ENCODE results near the gene ANKFN1.

Gene ANKFN1

GRCh38 chr17:56482229-56482628 lies 329.0 kb downstream of the ANKFN1 start:
- H3K9me3 Mint-ChIP-seq: no peaks in the 10 kb centered on the region
- H3K4me1 Mint-ChIP-seq: no peaks in the 10 kb centered on the region
- H3K4me3 Mint-ChIP-seq: no peak overlapping the region
- H3K36me3 Mint-ChIP-seq: no peaks in the 10 kb centered on the region
- no peak overlapping the region for H3K27ac Mint-ChIP-seq
- peaks cover 4% of the 10 kb centered on the region for H3K27me3 Mint-ChIP-seq

DNA sequence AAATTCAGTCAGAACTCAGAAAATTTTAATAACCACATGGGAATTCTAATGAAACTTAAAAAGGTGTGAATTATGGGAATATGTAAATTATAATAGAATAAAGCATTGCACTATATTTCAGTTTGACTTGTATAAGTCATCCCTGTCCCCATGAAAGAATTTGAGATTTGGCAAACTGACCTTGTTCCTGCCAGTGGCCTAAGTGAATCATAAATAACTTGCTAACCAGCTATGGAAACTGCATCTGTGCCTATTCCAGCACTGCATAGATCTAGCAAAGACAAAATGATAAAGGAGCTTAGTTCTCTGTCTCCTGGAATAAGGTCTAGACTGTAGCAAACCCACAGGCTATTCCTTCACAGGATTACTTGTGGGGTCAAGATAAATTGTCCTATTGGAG lies 333.5 kb downstream of the ANKFN1 start:
- Mint-ChIP-seq H3K36me3 (no peaks in the 10 kb centered on the region), H3K4me1 (no peaks in the 10 kb centered on the region), H3K9me3 (no peaks in the 10 kb centered on the region), H3K27me3 (peaks cover 1% of the 10 kb centered on the region), H3K4me3 (no peak overlapping the region), H3K27ac (no peak overlapping the region)

- Mint-ChIP-seq H3K4me1 (no peaks in the 10 kb centered on the region), H3K9me3 (no peaks in the 10 kb centered on the region), H3K36me3 (no peaks in the 10 kb centered on the region), H3K4me3 (no peak overlapping the region), H3K27me3 (no peaks in the 10 kb centered on the region), H3K27ac (no peak overlapping the region)
Observed at GRCh38 chr17:56488800-56489199, 335.5 kb downstream of the ANKFN1 start.

- no peak overlapping the region for H3K27ac Mint-ChIP-seq
- no peaks in the 10 kb centered on the region for H3K27me3 Mint-ChIP-seq
- no peaks in the 10 kb centered on the region for H3K4me1 Mint-ChIP-seq
- no peak overlapping the region for H3K4me3 Mint-ChIP-seq
- H3K36me3 Mint-ChIP-seq: no peaks in the 10 kb centered on the region
- no peaks in the 10 kb centered on the region for H3K9me3 Mint-ChIP-seq
Observed at GRCh38 chr17:56489980-56490379, 336.7 kb downstream of the ANKFN1 start.

DNA sequence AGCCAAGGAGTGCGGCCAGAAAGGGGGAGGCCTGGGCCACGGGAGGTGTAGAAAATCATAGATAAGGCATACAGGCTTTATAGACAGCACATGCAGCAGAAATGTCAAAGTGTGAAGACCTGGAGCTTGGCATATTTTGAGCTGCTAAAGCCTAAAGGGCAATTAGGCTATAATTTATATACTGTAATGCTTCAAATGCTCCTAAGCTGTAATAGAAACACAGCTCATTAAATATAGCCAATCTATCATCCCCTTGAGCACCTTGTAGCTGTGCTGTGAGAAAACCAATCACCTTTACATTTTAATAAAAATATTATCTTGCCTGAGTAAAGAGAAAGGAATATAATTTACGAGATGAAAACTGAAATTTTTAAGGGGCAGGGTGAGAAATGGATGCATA lies 342.3 kb downstream of the ANKFN1 start:
- Mint-ChIP-seq H3K36me3 (no peaks in the 10 kb centered on the region), H3K4me1 (no peaks in the 10 kb centered on the region), H3K27me3 (no peaks in the 10 kb centered on the region), H3K4me3 (no peak overlapping the region), H3K9me3 (no peaks in the 10 kb centered on the region), H3K27ac (no peak overlapping the region)

- H3K36me3 Mint-ChIP-seq: no peaks in the 10 kb centered on the region
- H3K4me1 Mint-ChIP-seq: no peaks in the 10 kb centered on the region
- H3K4me3 Mint-ChIP-seq: no peak overlapping the region
- H3K27ac Mint-ChIP-seq: no peak overlapping the region
- no peaks in the 10 kb centered on the region for H3K9me3 Mint-ChIP-seq
- H3K27me3 Mint-ChIP-seq: no peaks in the 10 kb centered on the region
Observed at GRCh38 chr17:56497132-56497531, 343.9 kb downstream of the ANKFN1 start.

- no peaks in the 10 kb centered on the region for H3K4me1 Mint-ChIP-seq
- no peaks in the 10 kb centered on the region for H3K27me3 Mint-ChIP-seq
- no peaks in the 10 kb centered on the region for H3K36me3 Mint-ChIP-seq
- no peak overlapping the region for H3K27ac Mint-ChIP-seq
- H3K4me3 Mint-ChIP-seq: no peak overlapping the region
- H3K9me3 Mint-ChIP-seq: no peaks in the 10 kb centered on the region
Observed at GRCh38 chr17:56499799-56500388, 346.6 kb downstream of the ANKFN1 start.

DNA sequence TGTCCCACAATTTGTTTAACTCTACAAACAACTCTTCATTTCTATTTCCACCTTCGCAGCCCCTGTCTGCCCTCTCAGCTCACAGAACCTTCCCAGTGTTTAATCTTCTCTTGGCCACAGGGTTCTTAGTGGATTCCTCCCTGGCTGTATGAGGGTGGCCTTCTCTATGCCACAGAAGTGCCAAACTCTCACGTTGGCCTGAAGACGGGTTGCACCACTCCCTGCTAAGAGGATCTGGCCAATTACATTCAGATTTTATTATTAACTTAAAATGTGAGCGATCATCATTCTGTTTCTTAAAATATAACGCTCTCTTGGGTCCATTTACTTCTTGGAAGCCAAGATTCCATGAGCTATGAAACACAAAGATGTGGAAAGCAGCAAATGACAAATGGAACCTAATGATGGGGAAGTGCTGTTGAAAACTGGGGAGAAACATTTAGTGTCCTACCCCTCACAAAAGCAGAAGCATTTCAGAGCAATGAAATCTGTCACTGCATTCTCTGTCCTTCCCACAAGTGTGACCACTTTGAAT lies 348.9 kb downstream of the ANKFN1 start:
- Mint-ChIP-seq H3K36me3 (no peaks in the 10 kb centered on the region), H3K27ac (no peak overlapping the region), H3K4me3 (no peak overlapping the region), H3K9me3 (no peaks in the 10 kb centered on the region), H3K27me3 (no peaks in the 10 kb centered on the region), H3K4me1 (no peaks in the 10 kb centered on the region)

- no peak overlapping the region for H3K4me3 Mint-ChIP-seq
- no peak overlapping the region for H3K27ac Mint-ChIP-seq
- H3K27me3 Mint-ChIP-seq: no peaks in the 10 kb centered on the region
- H3K4me1 Mint-ChIP-seq: no peaks in the 10 kb centered on the region
- H3K9me3 Mint-ChIP-seq: no peaks in the 10 kb centered on the region
- no peaks in the 10 kb centered on the region for H3K36me3 Mint-ChIP-seq
Observed at GRCh38 chr17:56505154-56505756, 352.0 kb downstream of the ANKFN1 start.

- Mint-ChIP-seq H3K4me3 (no peak overlapping the region), H3K9me3 (no peaks in the 10 kb centered on the region), H3K27ac (no peak overlapping the region), H3K36me3 (no peaks in the 10 kb centered on the region), H3K4me1 (no peaks in the 10 kb centered on the region), H3K27me3 (no peaks in the 10 kb centered on the region)
Observed at GRCh38 chr17:56506349-56506748, 353.1 kb downstream of the ANKFN1 start.

DNA sequence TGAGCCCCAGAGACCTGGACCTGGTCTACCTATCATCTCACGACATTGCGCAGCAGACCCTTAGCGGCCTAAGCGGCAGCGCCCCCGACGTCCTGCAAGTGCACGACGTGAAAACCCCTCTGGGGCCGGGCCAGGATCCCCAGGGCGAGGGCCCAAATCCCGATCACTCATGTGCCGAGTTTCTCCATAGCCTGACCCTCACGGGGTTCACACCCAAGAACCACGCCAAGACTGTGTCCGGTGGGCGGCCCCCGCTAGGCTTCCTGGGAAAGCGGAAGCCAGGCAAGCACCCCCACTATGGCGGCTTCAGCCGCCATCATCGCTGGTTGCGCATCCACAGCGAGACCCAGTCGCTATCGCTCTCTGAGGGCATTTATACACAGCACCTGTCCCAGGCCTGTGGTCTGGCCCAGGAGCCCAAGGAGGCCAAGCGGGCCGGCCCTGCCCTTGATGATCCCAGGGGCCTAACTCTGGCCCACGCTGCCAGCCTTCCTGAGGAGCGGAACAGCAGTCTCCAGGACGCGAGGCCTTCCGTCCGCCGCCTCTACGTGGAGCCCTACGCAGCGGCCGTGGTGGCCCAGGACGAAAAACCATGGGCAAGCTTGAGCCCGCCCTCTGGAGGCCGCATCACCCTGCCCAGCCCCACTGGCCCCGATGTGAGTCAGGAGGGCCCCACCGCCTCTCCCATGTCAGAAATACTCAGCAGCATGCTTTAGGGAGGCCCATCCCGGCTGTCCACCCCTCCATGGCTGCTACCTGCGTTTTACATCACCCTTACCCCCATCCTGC lies 357.5 kb downstream of the ANKFN1 start:
- Mint-ChIP-seq H3K4me1 (no peaks in the 10 kb centered on the region), H3K36me3 (no peaks in the 10 kb centered on the region), H3K27me3 (no peaks in the 10 kb centered on the region), H3K27ac (no peak overlapping the region), H3K9me3 (no peaks in the 10 kb centered on the region), H3K4me3 (no peak overlapping the region)

DNA sequence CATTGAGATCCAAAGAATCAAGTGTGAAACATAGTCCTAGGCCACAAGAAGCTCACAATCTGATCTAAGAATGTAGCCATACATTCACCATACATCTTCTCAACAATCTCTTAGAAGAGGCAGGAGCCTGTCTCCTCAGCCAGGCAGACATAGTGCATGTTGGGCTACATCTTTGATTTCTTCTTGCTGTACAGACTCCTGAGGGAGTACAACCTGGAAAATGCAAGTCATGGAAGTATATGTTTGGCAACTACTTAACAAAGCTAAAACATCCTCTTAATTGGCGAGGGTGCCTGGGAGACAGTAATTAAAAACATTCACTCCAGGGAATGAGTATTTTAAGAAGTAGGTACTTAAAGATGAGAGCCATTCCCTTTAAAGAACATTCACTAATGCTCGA lies 361.0 kb downstream of the ANKFN1 start:
- Mint-ChIP-seq H3K4me3 (no peak overlapping the region), H3K27me3 (peaks cover 2% of the 10 kb centered on the region), H3K4me1 (no peaks in the 10 kb centered on the region), H3K27ac (no peak overlapping the region), H3K36me3 (no peaks in the 10 kb centered on the region), H3K9me3 (no peaks in the 10 kb centered on the region)

DNA sequence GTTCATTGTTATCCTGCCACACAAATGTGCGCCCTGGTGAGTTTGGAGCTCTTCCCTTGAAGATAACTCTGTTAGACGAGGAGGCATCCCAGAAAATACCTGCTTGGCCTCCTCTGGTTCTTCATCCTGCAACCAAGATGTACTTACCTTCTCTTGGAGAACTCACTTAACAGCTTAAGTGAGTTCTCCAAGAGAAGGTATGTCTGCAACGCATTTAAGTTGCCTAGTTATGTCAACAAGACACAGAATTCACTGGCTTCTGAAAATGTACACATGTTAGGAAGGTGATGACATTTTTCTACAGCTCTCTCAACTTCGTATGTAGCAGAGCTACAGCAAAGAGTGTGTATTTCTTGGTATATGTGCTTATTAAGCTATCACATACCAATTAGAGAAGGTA lies 361.6 kb downstream of the ANKFN1 start:
- Mint-ChIP-seq H3K27me3 (peaks cover 2% of the 10 kb centered on the region), H3K27ac (no peak overlapping the region), H3K4me1 (no peaks in the 10 kb centered on the region), H3K4me3 (no peak overlapping the region), H3K36me3 (no peaks in the 10 kb centered on the region), H3K9me3 (no peaks in the 10 kb centered on the region)

GRCh38 chr17:56521414-56522141 lies 368.3 kb downstream of the ANKFN1 start:
- H3K4me1 Mint-ChIP-seq: no peaks in the 10 kb centered on the region
- peaks cover 5% of the 10 kb centered on the region for H3K27me3 Mint-ChIP-seq
- H3K9me3 Mint-ChIP-seq: no peaks in the 10 kb centered on the region
- H3K4me3 Mint-ChIP-seq: no peak overlapping the region
- no peak overlapping the region for H3K27ac Mint-ChIP-seq
- H3K36me3 Mint-ChIP-seq: no peaks in the 10 kb centered on the region

DNA sequence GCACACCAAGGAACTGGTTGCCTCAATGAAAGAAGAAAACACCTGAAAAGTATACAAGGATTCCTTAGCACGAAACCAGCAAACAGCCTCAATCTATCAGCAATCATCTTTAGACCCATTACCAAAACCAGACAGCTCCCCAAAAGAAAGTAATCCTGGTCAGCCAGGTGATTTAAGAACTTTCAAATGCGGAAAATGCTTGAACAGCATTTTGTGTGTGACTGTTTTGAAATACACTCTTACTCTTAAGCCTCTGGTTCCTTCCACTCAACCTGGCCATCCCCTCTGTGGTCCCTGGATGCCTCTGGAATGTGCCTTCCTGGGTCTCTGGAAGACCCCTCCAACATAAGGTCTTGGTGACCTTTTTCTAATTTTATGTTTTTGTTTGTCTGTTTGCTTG lies 369.8 kb downstream of the ANKFN1 start:
- no peaks in the 10 kb centered on the region for H3K9me3 Mint-ChIP-seq
- no peak overlapping the region for H3K27ac Mint-ChIP-seq
- no peak overlapping the region for H3K4me3 Mint-ChIP-seq
- H3K27me3 Mint-ChIP-seq: peaks cover 4% of the 10 kb centered on the region
- H3K4me1 Mint-ChIP-seq: no peaks in the 10 kb centered on the region
- H3K36me3 Mint-ChIP-seq: no peaks in the 10 kb centered on the region

- Mint-ChIP-seq H3K9me3 (no peaks in the 10 kb centered on the region), H3K27me3 (peaks cover 4% of the 10 kb centered on the region), H3K4me1 (no peaks in the 10 kb centered on the region), H3K4me3 (no peak overlapping the region), H3K27ac (no peak overlapping the region), H3K36me3 (no peaks in the 10 kb centered on the region)
Observed at GRCh38 chr17:56528696-56529095, 375.4 kb downstream of the ANKFN1 start.

Measured in activated naive CD4-positive, alpha-beta T cell treated with anti-CD3 and anti-CD28 coated beads, Interleukin-2, amount 50 U/mL, for 24 hours (primary cell).